ENCODE measurements around the gene TULP4.
"Not testable (repeated sequence)": the region's sequence is repeated elsewhere in the genome, so short reads cannot be mapped to it uniquely, and the experiment has no call there.

TULP4 gene

DNA sequence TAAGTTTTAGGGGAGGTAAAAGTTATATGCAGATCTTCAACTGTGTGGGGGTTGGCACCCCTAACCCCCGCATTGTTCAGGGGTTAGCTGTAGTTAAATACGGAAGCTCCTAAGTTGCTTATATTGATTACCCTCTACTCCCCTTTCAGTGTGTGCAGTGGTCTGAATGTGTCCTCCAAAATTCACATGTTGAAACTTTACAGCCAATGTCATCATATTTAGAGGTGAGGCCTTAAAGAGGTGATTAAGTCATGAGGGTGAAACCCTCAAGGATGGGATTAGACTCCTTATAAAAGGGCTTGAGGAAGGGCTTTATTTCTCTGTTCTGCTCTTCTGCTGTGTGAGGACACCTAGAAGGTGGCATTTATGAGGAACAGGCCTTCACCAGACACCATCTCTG is 22.3 kb downstream of the TULP4 start:
- no peak for DNase-seq (ENCODE audit: low read depth)
- H3K4me3 ChIP-seq (ENCODE audit: low read depth, low read length), result no peak overlapping the region
- TF ChIP-seq, protein P1, sequence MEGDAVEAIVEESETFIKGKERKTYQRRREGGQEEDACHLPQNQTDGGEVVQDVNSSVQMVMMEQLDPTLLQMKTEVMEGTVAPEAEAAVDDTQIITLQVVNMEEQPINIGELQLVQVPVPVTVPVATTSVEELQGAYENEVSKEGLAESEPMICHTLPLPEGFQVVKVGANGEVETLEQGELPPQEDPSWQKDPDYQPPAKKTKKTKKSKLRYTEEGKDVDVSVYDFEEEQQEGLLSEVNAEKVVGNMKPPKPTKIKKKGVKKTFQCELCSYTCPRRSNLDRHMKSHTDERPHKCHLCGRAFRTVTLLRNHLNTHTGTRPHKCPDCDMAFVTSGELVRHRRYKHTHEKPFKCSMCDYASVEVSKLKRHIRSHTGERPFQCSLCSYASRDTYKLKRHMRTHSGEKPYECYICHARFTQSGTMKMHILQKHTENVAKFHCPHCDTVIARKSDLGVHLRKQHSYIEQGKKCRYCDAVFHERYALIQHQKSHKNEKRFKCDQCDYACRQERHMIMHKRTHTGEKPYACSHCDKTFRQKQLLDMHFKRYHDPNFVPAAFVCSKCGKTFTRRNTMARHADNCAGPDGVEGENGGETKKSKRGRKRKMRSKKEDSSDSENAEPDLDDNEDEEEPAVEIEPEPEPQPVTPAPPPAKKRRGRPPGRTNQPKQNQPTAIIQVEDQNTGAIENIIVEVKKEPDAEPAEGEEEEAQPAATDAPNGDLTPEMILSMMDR (IDR thresholded peaks at IDR 0.05; ENCODE audit: low read depth, low read length, missing control alignments), result no peak
- in situ Hi-C loops (cut with HindIII; ENCODE audit: low sequenced_read_pairs), result no loop called here

DNA sequence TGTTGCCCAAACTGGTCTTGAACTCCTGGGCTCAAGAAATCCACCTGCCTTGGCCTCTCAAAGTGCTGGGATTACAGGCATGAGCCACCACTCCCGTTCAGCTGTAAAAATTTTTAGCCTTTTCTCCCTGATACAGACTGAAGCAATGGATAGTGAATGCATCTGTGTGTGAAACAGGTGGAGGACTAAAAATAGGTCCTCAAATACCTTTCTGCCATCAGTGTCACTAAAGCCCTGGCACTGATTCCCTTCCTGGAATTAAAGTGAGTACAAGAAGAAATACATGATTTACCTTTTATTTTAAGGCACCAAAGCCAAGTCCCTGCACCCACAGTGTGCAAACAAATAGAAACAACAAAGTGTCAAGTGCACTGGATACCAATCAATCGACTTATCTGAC is 25.1 kb downstream of the TULP4 start:
- TF ChIP-seq, protein P1 (IDR thresholded peaks at IDR 0.05; ENCODE audit: low read depth, low read length, missing control alignments), result no peak
- in situ Hi-C loops (cut with HindIII; ENCODE audit: low sequenced_read_pairs), result no loop called here
- DNase-seq (ENCODE audit: low read depth), result no peak
- no peak overlapping the region for H3K4me3 ChIP-seq (ENCODE audit: low read depth, low read length)

DNA sequence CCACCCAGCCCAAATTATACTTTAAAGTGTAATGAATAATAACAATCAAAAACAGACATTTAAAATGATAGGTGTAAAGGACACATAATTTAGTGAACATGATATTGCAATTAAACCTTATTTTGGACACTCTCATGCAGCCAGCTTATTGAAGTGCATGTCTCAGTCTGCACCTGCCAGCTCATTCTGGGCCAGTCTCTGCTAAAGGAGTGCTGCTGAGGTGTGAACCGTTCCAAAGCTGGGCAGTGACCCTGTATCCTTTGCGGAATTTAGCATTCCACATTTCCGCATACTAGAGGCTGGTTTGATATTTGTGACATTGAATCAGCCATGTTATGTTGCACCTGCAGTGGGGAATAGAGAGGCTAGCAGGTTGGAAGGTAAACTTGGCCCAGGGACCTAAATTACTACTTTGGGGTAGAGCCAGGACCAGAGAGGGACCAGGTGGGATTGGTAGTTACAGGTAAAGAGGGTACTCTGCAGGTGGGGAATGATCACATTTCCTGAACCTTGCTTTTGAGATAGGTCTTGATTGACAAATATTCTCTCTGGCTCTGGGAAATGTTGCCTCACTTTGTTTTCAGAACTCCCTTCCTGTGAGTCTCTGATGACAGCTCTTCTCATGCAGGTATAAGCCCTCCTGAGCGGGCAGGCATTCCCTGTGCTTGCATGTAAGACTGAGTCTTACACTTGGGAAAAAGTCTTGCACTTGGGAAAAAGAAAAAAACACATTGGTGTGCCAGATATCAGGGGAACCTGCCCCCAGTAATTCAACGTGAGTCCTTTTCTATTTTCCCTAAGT is 26.2 kb downstream of the TULP4 start:
- TF ChIP-seq, protein P1 (IDR thresholded peaks at IDR 0.05; ENCODE audit: low read depth, low read length, missing control alignments), result no peak
- no peak for DNase-seq (ENCODE audit: low read depth)
- in situ Hi-C loops (cut with HindIII; ENCODE audit: low sequenced_read_pairs), result no loop called here
- H3K4me3 ChIP-seq (ENCODE audit: low read depth, low read length), result no peak overlapping the region

DNA sequence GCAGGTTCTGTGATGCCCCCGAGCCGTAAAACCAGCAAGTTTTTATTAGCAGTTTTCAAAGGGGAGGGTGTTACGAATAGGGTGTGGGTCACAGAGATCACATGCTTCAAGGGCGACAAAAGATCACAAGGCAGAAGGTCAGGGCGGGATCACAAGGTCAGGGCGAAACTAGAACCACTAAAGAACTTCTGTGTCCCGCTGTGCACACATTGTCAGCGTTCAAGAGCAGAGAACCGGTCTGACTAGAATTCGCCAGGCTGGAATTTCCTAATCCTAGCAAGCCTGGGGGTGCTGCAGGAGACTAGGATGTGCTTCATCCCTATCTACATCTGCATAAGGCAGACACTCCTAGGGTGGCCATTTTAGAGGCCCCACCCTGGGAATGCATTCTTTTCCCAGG is 26.9 kb downstream of the TULP4 start:
- in situ Hi-C loops (cut with HindIII; ENCODE audit: low sequenced_read_pairs); DNase-seq (ENCODE audit: low read depth); H3K4me3 ChIP-seq (ENCODE audit: low read depth, low read length): not testable (repeated sequence)

DNA sequence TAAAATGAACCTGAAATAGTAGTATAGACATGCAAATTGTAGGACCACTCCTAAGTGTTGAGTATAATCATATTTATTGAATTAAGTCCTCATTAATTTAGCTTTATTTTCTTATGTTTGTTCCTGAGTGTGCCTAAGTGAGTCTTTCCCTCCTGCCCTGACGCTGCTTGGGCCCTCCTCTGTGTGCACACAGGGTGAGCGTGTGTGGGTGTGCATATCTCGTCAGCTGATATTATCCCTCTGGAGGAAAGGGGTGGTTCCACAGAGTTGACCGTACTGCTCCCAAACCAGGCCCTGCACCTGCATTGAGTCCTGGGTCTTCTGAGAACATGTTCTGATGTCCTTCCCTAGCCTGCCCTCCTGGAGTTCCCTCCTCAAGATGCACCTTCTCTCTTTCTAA is 28.0 kb downstream of the TULP4 start:
- in situ Hi-C loops (cut with HindIII; ENCODE audit: low sequenced_read_pairs), result no loop called here
- no peak for DNase-seq (ENCODE audit: low read depth)
- TF ChIP-seq, protein P1 (IDR thresholded peaks at IDR 0.05; ENCODE audit: low read depth, low read length, missing control alignments), result no peak
- H3K4me3 ChIP-seq (ENCODE audit: low read depth, low read length), result no peak overlapping the region

DNA sequence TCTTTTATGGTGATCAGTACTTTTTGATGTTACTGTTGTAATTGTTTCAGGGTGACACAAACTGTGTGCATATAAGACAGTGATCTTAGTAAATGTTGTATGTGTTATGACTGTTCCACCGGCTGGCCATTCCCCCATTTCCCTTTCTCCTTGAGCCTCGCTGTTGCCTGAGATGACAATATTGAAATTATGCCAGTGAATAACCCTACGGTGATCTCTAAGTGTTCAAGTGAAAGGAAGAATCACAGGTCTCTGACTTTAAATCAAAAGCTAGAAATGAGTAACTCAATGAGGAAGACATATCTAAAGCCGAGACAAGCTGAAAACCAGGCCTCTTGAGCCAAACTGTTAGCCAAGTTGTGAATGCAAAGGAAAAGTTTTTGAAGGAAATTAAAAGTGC is 32.3 kb downstream of the TULP4 start:
- TF ChIP-seq, protein P1 (IDR thresholded peaks at IDR 0.05; ENCODE audit: low read depth, low read length, missing control alignments), result no peak
- H3K4me3 ChIP-seq (ENCODE audit: low read depth, low read length), result no peak overlapping the region
- in situ Hi-C loops (cut with HindIII; ENCODE audit: low sequenced_read_pairs), result no loop called here
- no peak for DNase-seq (ENCODE audit: low read depth)

DNA sequence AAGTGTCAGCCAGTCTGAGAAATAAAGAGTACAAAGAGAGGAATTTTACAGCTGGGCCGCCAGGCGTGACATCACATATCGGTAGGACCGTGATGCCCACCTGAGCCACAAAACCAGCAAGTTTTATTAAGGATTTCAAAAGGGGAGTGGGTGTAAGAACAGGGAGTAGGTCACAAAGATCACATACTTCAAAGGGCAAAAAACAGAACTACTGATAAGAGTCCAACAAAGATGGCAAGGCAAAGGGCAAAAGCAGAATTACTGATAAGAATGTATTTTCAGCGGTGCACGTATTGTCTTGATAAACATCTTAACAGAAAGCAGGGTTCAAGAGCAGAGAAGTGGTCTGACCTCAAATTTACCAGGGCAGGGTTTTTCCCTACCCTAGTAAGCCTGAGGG is 33.2 kb downstream of the TULP4 start:
- in situ Hi-C loops (cut with HindIII; ENCODE audit: low sequenced_read_pairs); H3K4me3 ChIP-seq (ENCODE audit: low read depth, low read length); DNase-seq (ENCODE audit: low read depth): not testable (repeated sequence)

Measured in astrocyte of the cerebellum (primary cell).